Parathyroid adenoma (tissue), 2 donors: ENCODE measurements around the gene MAP2K4.

ENCODE experiments used
- H2AFZ ChIP-seq: fragments of 300-600 bp; sonication (generic); one replicate; pipeline ENCODE4 v1.7.0; 2017; ENCODE audit warnings: antibody characterized with exemption, mild to moderate bottlenecking
- H3K27ac ChIP-seq: fragments of 300-600 bp; sonication (generic); one replicate; pipeline ENCODE4 v1.7.0; 2017
- H3K27me3 ChIP-seq: fragments of 300-600 bp; sonication (generic); one replicate; pipeline ENCODE4 v1.7.0; 2017; ENCODE audit warnings: low read length; ENCODE audit not compliant: control insufficient read depth, insufficient read depth
- H3K36me3 ChIP-seq: fragments of 300-600 bp; sonication (generic); one replicate; pipeline ENCODE4 v1.7.0; 2017; ENCODE audit warnings: low read length; ENCODE audit not compliant: control insufficient read depth, insufficient read depth
- H3K4me1 ChIP-seq: fragments of 300-600 bp; sonication (generic); one replicate; pipeline ENCODE4 v1.7.0; 2017; ENCODE audit warnings: control low read depth
- H3K4me2 ChIP-seq: fragments of 300-600 bp; sonication (generic); one replicate; pipeline ENCODE4 v1.7.0; 2017; ENCODE audit warnings: low read length
- H3K4me3 ChIP-seq: fragments of 300-600 bp; sonication (generic); one replicate; pipeline ENCODE4 v1.7.0; 2017; ENCODE audit warnings: low read depth, low read length
- H3K79me2 ChIP-seq: fragments of 300-600 bp; sonication (generic); one replicate; pipeline ENCODE4 v1.7.0; 2017; ENCODE audit warnings: control low read depth
- H3K9ac ChIP-seq: fragments of 300-600 bp; sonication (generic); one replicate; pipeline ENCODE4 v1.7.0; 2017; ENCODE audit warnings: mild to moderate bottlenecking
- H3K9me3 ChIP-seq: fragments of 300-600 bp; sonication (generic); one replicate; pipeline ENCODE4 v1.7.0; 2017; ENCODE audit warnings: low read length; ENCODE audit not compliant: control insufficient read depth
- TF ChIP-seq, protein P1 (sequence below): fragments of 300-600 bp; sonication (generic); IDR thresholded peaks from one replicate; pipeline ENCODE4 v1.7.0; 2017; ENCODE audit warnings: antibody characterized with exemption, mild to moderate bottlenecking
- donor health status: primary hyperparathyroidism.

The MAP2K4 gene

DNA sequence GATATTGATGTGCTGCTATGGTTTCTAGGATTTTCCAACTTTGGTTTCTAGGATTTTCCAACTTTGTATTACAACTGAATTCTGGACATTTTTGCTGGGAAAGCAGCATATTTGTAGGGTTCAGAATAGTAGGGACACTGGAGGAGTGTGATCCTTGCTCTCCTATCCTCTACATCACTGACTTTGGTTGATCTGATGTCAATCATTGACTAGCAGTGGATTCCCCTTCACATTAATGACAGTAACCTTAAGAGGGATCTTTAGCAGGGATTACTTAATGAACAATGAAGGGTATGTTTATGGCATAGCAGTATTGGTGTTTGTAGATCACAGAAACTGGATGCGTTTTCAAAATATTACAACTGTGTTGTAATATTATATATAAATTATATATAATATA, 67.4 kb downstream of the MAP2K4 start:
- Histone ChIP-seq H3K79me2 (peaks cover 26% of the 10 kb centered on the region), H3K36me3 (no peaks in the 10 kb centered on the region), H2AFZ (no peak overlapping the region), H3K4me3 (no peak overlapping the region), H3K27me3 (no peaks in the 10 kb centered on the region), H3K4me1 (peaks cover 2% of the 10 kb centered on the region), H3K27ac (no peak overlapping the region), H3K9me3 (no peaks in the 10 kb centered on the region), H3K9ac (no peak overlapping the region), H3K4me2 (no peak overlapping the region)
- TF ChIP-seq, protein P1, sequence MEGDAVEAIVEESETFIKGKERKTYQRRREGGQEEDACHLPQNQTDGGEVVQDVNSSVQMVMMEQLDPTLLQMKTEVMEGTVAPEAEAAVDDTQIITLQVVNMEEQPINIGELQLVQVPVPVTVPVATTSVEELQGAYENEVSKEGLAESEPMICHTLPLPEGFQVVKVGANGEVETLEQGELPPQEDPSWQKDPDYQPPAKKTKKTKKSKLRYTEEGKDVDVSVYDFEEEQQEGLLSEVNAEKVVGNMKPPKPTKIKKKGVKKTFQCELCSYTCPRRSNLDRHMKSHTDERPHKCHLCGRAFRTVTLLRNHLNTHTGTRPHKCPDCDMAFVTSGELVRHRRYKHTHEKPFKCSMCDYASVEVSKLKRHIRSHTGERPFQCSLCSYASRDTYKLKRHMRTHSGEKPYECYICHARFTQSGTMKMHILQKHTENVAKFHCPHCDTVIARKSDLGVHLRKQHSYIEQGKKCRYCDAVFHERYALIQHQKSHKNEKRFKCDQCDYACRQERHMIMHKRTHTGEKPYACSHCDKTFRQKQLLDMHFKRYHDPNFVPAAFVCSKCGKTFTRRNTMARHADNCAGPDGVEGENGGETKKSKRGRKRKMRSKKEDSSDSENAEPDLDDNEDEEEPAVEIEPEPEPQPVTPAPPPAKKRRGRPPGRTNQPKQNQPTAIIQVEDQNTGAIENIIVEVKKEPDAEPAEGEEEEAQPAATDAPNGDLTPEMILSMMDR, result no peak

DNA sequence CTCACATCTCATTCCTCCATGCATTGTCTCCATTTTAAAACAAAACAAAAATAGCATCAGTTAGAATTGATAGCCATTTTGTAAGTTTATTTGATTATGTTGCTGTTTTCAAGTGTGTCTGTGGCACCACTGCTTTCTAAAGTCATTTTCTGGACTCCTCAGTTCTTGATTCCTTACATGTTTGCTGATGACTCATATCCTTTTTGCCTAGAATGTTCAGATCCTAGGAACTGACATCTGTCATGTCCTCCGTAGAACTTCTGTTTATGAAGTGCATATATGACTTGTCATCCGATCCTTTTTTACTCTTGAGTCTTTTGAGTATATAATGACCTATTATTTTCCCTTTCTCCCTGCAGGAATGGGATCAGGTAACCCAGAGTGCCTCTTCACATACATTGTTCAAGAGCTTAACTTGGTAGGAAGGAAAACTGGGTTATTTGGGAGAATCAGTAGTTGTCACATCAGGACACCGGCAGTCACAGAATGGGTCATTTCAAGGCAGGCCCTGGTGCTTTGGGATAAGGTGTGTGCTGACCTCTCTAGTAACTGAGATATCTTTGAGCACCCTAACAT, 69.2 kb downstream of the MAP2K4 start:
- Histone ChIP-seq H3K4me3 (no peak overlapping the region), H2AFZ (no peak overlapping the region), H3K36me3 (no peaks in the 10 kb centered on the region), H3K27me3 (no peaks in the 10 kb centered on the region), H3K9me3 (no peaks in the 10 kb centered on the region), H3K4me2 (no peak overlapping the region), H3K79me2 (peaks cover 20% of the 10 kb centered on the region), H3K27ac (no peak overlapping the region), H3K4me1 (peaks cover 2% of the 10 kb centered on the region), H3K9ac (no peak overlapping the region)
- TF ChIP-seq, protein P1, result no peak

DNA sequence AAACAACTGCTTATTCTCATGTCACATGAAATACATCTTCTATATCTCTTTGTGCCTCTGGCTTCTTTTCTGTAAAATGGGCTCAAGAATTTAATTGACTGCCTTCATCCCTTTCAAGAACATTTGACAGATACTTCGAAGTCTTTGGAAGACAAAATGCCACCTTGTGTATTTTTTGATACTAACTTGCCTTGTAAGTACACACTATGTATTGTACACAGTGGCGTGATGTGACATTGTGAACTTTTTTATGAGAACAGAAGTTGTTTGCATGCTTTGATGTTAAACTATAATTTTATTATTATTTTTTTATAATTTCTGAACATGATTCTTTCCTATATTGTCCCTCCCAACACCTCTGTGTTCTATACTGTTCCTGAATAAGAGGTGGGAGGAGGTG, 73.7 kb downstream of the MAP2K4 start:
- TF ChIP-seq, protein P1, result no peak
- Histone ChIP-seq H3K27ac (no peak overlapping the region), H3K4me1 (no peaks in the 10 kb centered on the region), H3K9me3 (no peaks in the 10 kb centered on the region), H3K4me2 (no peak overlapping the region), H3K79me2 (peaks cover 8% of the 10 kb centered on the region), H2AFZ (no peak overlapping the region), H3K9ac (no peak overlapping the region), H3K4me3 (no peak overlapping the region), H3K27me3 (no peaks in the 10 kb centered on the region), H3K36me3 (no peaks in the 10 kb centered on the region)

DNA sequence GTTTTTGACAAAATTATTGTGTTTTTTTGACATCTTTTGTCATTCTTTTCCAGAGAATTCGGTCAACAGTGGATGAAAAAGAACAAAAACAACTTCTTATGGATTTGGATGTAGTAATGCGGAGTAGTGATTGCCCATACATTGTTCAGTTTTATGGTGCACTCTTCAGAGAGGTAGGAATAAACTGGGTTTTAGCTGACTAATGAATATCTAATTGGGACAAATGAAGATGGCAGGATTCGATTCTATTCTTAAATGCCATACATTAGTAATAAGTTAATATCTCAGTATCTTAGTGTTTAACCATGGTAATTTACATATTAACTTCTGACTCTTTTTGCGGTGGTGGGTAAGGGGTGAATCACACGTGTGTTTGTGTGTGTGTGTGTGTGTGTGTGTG, 74.8 kb downstream of the MAP2K4 start:
- Histone ChIP-seq H2AFZ (no peak overlapping the region), H3K27ac (no peak overlapping the region), H3K79me2 (peaks cover 6% of the 10 kb centered on the region), H3K36me3 (no peaks in the 10 kb centered on the region), H3K9ac (no peak overlapping the region), H3K4me1 (no peaks in the 10 kb centered on the region), H3K27me3 (no peaks in the 10 kb centered on the region), H3K4me2 (no peak overlapping the region), H3K9me3 (no peaks in the 10 kb centered on the region), H3K4me3 (no peak overlapping the region)
- TF ChIP-seq, protein P1, result no peak

DNA sequence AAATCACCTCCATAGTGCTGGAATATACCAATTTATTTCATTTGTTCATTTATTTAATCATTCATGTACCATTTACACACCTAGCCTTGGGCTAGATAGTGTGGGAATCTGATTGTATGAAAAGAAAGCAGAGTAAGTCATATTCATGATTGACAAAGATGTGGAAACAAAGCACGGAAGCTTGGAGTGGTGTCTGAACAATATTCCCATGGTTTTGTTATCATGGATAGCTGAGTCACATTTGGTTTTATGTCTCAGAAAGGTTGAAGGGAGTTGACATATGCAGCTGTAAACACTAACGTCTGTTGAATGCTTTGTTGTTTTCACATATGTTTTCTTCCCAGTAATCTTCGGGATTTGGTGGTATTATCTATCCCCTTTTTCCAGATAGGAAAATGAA, 76.6 kb downstream of the MAP2K4 start:
- H3K79me2 ChIP-seq, result peaks cover 2% of the 10 kb centered on the region
- no peak overlapping the region for H2AFZ ChIP-seq
- H3K4me3 ChIP-seq, result no peak overlapping the region
- no peak overlapping the region for H3K4me2 ChIP-seq
- no peaks in the 10 kb centered on the region for H3K4me1 ChIP-seq
- TF ChIP-seq, protein P1, result no peak
- no peak overlapping the region for H3K9ac ChIP-seq
- H3K9me3 ChIP-seq, result no peaks in the 10 kb centered on the region
- no peaks in the 10 kb centered on the region for H3K27me3 ChIP-seq
- no peaks in the 10 kb centered on the region for H3K36me3 ChIP-seq
- no peak overlapping the region for H3K27ac ChIP-seq
